ENCODE results near the gene SOX9.

DNA sequence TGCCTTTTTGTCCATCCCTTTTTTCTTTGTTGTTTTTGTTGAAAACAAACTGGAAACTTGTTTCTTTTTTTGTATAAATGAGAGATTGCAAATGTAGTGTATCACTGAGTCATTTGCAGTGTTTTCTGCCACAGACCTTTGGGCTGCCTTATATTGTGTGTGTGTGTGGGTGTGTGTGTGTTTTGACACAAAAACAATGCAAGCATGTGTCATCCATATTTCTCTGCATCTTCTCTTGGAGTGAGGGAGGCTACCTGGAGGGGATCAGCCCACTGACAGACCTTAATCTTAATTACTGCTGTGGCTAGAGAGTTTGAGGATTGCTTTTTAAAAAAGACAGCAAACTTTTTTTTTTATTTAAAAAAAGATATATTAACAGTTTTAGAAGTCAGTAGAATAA is 4.9 kb downstream of the SOX9 start:
- no peak for TF ChIP-seq POLR3G (IDR thresholded peaks at IDR 0.05; ENCODE audit: extremely low read depth, insufficient read length, insufficient replicate concordance)
- TF ChIP-seq, protein P1, sequence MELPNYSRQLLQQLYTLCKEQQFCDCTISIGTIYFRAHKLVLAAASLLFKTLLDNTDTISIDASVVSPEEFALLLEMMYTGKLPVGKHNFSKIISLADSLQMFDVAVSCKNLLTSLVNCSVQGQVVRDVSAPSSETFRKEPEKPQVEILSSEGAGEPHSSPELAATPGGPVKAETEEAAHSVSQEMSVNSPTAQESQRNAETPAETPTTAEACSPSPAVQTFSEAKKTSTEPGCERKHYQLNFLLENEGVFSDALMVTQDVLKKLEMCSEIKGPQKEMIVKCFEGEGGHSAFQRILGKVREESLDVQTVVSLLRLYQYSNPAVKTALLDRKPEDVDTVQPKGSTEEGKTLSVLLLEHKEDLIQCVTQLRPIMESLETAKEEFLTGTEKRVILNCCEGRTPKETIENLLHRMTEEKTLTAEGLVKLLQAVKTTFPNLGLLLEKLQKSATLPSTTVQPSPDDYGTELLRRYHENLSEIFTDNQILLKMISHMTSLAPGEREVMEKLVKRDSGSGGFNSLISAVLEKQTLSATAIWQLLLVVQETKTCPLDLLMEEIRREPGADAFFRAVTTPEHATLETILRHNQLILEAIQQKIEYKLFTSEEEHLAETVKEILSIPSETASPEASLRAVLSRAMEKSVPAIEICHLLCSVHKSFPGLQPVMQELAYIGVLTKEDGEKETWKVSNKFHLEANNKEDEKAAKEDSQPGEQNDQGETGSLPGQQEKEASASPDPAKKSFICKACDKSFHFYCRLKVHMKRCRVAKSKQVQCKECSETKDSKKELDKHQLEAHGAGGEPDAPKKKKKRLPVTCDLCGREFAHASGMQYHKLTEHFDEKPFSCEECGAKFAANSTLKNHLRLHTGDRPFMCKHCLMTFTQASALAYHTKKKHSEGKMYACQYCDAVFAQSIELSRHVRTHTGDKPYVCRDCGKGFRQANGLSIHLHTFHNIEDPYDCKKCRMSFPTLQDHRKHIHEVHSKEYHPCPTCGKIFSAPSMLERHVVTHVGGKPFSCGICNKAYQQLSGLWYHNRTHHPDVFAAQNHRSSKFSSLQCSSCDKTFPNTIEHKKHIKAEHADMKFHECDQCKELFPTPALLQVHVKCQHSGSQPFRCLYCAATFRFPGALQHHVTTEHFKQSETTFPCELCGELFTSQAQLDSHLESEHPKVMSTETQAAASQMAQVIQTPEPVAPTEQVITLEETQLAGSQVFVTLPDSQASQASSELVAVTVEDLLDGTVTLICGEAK (IDR thresholded peaks at IDR 0.05), result no peak
- TF ChIP-seq, protein P1 (CRISPR knock-in tag; IDR thresholded peaks at IDR 0.05), result no peak
- TF ChIP-seq, protein P2, sequence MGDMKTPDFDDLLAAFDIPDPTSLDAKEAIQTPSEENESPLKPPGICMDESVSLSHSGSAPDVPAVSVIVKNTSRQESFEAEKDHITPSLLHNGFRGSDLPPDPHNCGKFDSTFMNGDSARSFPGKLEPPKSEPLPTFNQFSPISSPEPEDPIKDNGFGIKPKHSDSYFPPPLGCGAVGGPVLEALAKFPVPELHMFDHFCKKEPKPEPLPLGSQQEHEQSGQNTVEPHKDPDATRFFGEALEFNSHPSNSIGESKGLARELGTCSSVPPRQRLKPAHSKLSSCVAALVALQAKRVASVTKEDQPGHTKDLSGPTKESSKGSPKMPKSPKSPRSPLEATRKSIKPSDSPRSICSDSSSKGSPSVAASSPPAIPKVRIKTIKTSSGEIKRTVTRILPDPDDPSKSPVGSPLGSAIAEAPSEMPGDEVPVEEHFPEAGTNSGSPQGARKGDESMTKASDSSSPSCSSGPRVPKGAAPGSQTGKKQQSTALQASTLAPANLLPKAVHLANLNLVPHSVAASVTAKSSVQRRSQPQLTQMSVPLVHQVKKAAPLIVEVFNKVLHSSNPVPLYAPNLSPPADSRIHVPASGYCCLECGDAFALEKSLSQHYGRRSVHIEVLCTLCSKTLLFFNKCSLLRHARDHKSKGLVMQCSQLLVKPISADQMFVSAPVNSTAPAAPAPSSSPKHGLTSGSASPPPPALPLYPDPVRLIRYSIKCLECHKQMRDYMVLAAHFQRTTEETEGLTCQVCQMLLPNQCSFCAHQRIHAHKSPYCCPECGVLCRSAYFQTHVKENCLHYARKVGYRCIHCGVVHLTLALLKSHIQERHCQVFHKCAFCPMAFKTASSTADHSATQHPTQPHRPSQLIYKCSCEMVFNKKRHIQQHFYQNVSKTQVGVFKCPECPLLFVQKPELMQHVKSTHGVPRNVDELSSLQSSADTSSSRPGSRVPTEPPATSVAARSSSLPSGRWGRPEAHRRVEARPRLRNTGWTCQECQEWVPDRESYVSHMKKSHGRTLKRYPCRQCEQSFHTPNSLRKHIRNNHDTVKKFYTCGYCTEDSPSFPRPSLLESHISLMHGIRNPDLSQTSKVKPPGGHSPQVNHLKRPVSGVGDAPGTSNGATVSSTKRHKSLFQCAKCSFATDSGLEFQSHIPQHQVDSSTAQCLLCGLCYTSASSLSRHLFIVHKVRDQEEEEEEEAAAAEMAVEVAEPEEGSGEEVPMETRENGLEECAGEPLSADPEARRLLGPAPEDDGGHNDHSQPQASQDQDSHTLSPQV (IDR thresholded peaks at IDR 0.05), result no peak
- TF ChIP-seq, protein P3, sequence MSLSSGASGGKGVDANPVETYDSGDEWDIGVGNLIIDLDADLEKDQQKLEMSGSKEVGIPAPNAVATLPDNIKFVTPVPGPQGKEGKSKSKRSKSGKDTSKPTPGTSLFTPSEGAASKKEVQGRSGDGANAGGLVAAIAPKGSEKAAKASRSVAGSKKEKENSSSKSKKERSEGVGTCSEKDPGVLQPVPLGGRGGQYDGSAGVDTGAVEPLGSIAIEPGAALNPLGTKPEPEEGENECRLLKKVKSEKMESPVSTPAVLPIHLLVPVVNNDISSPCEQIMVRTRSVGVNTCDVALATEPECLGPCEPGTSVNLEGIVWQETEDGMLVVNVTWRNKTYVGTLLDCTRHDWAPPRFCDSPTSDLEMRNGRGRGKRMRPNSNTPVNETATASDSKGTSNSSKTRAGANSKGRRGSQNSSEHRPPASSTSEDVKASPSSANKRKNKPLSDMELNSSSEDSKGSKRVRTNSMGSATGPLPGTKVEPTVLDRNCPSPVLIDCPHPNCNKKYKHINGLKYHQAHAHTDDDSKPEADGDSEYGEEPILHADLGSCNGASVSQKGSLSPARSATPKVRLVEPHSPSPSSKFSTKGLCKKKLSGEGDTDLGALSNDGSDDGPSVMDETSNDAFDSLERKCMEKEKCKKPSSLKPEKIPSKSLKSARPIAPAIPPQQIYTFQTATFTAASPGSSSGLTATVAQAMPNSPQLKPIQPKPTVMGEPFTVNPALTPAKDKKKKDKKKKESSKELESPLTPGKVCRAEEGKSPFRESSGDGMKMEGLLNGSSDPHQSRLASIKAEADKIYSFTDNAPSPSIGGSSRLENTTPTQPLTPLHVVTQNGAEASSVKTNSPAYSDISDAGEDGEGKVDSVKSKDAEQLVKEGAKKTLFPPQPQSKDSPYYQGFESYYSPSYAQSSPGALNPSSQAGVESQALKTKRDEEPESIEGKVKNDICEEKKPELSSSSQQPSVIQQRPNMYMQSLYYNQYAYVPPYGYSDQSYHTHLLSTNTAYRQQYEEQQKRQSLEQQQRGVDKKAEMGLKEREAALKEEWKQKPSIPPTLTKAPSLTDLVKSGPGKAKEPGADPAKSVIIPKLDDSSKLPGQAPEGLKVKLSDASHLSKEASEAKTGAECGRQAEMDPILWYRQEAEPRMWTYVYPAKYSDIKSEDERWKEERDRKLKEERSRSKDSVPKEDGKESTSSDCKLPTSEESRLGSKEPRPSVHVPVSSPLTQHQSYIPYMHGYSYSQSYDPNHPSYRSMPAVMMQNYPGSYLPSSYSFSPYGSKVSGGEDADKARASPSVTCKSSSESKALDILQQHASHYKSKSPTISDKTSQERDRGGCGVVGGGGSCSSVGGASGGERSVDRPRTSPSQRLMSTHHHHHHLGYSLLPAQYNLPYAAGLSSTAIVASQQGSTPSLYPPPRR (CRISPR knock-in tag; IDR thresholded peaks at IDR 0.05; ENCODE audit: borderline replicate concordance), result no peak

All from K562 (cell line).